HG03060 (cell line): ENCODE measurements around the gene SLC25A44.

ENCODE experiments used
- ATAC-seq: cut with Tn5 transposase; IDR thresholded peaks from one replicate; pipeline ENCODE4 v1.9.1; 2021; ENCODE audit warnings: low read depth, moderate number of reproducible peaks; ENCODE audit not compliant: unreplicated experiment

Gene SLC25A44

DNA sequence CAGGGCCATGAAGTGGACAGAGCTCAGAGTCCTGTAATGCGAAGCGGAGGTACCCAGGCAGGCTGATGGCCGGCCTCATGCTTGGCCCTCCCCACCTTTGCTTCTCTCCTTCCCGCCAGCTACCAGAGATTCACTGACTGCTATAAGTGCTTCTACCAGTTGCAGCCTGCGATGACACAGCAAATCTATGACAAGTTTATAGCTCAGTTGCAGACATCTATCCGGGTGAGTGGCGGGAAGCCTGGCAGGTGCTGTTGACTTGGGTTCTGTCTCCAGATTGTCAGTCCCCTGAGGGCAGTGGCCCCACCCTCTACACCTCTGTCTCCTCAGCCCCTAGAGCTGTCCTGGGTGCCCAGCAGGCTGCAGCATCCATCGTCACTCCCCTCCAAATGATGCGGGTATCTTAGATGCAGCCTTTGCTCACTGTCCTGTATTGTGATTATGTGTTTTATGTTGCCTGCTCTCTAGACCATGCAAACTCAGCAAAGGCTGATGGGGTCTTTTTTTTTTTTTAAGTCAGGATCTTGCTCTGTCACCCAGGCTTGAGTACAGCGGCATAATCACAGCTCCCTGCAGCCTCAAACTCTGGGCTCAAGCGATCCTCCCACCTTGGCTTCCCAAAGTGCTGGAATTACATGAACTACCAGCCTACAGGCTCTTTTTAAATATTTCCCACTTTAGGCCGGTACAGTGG lies 38.4 kb downstream of the SLC25A44 start:
- ATAC-seq = no peak

DNA sequence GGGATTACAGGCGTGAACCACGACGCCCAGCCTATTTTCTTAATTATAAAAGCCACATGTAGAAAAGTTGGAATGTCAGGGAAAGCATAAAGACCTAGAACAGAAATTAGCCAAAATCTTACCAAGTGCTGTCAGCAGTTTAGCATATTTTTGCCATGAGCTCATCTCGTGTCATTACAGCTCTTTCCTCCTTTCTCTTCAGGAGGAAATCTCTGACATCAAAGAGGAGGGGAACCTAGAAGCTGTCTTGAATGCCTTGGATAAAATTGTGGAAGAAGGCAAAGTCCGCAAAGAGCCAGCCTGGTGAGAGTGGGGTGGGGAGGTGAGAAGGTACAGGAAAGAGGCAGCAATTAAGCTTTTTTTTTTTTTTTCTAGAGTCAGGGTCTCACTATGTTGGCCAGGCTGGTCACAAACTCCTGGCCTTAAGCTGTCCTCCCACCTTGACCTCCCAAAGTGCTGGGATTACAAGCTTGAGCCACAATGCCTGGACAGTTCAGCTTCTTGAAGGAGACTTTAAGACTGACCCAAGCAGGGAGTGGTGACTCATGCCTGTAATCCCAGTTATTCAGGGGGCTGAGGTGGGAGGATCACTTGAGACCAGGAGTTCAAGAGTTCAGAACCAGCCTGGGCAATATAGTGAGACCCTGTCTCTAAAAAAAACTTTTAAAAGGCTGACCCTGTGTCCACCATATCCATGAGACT lies 39.7 kb downstream of the SLC25A44 start:
- no peak for ATAC-seq

DNA sequence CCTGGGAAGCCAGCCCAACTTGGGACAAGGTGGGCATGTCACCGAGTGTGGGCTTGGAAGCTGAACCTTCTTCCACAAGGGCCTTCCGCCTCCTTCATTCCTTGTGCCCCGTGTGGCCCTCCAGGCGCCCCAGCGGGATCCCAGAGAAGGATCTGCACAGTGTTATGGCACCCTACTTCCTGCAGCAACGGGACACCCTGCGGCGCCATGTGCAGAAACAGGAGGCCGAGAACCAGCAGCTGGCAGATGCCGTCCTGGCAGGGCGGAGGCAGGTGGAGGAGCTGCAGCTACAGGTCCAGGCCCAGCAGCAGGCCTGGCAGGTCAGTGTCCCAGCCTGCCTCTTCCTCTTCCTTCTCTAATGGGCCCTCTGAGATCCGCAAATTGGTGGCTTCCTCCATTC lies 42.3 kb downstream of the SLC25A44 start:
- ATAC-seq = no peak

DNA sequence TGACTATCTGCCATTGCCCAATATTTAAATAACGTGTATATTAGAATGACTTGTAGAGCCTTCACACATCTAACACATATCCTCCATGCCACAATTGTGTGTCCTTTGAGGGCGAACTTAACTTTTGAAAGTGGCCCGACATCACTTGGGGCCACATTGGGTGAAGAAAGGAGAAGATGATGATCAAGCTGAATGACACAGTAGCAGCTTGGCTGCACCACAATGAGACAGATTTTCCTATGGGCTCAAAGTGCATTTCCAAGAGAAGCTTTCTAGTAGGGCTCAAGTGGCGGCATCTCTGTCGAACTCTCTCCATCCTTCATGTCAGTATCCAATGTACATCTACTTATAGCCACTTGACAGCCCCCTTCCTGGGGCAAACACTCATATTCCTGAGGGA lies 44.3 kb downstream of the SLC25A44 start:
- no peak for ATAC-seq

DNA sequence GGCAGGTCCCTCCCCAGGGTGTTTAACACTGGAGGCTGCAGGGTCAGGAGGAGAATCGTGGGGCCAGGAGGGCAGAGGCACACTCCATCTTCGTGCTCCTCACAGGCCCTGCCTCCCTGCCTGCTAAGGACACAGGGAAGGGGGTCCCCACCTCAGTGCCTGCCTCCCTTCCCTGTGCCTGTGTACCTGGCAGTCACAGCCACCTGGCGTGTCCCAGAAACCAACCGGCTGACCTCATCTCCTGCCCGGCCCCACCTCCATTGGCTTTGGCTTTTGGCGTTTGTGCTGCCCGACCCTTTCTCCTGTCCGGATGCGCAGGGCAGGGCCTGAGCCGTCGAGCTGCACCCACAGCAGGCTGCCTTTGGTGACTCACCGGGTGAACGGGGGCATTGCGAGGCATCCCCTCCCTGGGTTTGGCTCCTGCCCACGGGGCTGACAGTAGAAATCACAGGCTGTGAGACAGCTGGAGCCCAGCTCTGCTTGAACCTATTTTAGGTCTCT lies 47.5 kb downstream of the SLC25A44 start:
- ATAC-seq = no peak

DNA sequence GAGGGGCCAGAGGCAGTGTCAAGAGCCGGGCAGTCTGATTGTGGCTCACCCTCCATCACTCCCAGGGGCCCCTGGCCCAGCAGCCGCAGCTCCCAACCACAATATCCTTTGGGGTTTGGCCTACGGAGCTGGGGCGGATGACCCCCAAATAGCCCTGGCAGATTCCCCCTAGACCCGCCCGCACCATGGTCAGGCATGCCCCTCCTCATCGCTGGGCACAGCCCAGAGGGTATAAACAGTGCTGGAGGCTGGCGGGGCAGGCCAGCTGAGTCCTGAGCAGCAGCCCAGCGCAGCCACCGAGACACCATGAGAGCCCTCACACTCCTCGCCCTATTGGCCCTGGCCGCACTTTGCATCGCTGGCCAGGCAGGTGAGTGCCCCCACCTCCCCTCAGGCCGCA lies 48.0 kb downstream of the SLC25A44 start, which contains the start of gene BGLAP:
Gene BGLAP (plus strand): TSS at position 259 of the 400 bp plus-strand sequence. CDS start 48 bp downstream, at position 307.
- ATAC-seq = no peak

DNA sequence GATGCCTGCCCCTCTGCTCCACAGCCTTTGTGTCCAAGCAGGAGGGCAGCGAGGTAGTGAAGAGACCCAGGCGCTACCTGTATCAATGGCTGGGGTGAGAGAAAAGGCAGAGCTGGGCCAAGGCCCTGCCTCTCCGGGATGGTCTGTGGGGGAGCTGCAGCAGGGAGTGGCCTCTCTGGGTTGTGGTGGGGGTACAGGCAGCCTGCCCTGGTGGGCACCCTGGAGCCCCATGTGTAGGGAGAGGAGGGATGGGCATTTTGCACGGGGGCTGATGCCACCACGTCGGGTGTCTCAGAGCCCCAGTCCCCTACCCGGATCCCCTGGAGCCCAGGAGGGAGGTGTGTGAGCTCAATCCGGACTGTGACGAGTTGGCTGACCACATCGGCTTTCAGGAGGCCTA lies 48.8 kb downstream of the SLC25A44 start:
- ATAC-seq = no peak

DNA sequence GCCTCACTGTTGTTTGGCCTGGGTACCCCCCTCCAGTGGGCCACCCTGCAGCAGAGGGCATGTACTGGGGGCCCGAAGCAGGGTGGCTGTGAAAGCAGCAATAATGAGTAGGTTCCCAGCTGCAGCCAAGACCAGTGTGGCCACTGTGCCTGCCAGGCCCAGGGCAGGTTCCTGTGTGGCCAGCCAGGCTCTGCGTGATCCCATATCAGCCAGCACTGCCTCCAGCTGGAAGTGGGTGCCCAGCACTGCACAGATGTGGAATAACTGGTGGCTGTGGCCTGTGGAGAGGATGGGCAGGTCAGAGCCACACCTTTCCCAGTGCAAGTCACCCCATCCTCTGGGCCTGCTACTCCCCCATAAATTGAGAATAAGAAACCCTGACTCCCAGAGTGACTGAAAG lies 50.2 kb downstream of the SLC25A44 start:
- ATAC-seq = no peak

DNA sequence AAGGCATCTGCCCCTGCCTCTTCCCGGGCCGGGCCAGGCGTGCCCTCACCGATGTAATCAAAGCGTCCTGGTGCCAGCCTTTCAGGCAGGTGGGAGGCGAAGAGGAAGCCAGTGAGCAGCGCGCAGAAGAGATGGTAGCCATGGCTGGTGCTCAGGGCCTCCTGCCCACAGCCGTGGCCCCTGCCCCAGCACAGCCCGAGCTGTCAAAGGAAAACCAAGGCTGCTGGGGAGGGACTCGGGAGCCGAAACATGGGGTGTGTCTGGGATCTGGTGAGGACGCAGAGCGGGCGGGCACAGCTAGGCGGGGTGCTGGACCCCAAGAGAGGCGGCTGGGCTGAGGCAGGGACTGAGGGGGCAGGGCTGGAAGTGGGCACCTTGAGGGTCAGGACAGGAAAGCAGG lies 50.8 kb downstream of the SLC25A44 start:
- ATAC-seq = no peak

DNA sequence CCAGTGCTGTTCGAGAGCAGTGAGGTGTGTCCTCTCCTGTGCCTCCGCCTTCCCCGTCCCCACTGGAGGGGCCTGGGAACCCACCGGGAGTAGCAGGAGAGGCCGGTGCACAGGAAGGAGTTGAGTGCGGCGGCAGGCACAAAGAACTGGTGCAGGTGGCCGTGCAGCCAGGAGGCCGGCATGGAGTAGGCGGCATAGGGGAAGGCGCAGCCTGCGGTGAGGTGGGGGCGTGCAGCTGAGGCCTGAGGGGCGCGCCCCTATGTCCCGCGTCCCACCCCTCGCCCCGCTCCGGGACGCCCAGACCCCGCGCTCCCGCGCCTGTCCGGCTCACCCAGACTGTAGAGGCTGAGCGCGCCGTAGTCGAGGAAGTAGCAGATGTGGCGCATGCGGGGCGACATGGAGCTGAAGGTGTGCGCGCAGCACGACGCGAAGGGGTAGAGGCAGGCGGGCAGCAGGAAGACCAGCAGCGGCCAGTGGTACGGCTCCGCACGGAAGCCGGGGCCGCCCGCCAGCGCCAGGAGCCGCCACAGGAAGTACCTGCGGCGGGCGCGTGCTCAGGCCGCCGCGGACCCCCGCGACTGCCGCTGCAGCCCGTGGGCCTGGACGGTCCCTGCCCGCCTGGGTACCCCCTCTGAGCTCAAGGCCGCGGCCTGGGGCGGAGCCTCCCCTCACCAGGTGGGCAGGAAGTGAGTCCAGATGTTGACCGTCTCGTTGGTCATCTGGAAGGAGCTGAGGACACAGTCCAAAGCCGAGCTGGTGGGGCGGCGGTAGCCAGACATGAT lies 51.7 kb downstream of the SLC25A44 start:
- ATAC-seq = no peak

DNA sequence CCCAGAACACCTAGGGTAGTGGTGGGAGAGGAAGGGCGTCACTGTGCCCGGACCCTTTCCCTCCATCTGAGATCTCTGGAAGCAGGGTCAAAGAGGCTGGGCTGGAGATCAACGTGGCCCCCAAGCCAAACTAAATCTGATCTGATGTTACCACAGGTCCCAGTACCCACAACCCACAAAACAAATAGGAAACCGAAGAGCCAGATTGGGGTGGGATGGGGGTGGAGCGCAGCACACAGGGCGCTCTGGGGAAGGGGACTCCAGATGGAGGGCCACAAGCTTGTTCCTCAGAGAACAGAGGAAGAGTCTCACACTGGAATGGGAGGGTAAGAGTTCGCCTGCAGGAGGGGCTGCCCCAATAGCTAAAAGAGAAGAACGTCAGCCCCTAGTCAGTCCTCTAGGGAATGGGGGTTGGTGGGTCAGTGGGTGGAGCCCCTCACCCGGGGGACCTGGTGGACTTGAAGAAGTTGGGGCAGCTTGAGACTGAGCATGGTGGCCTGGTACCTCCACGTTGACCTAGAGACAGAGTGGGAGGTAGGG lies 52.4 kb downstream of the SLC25A44 start:
- no peak for ATAC-seq

DNA sequence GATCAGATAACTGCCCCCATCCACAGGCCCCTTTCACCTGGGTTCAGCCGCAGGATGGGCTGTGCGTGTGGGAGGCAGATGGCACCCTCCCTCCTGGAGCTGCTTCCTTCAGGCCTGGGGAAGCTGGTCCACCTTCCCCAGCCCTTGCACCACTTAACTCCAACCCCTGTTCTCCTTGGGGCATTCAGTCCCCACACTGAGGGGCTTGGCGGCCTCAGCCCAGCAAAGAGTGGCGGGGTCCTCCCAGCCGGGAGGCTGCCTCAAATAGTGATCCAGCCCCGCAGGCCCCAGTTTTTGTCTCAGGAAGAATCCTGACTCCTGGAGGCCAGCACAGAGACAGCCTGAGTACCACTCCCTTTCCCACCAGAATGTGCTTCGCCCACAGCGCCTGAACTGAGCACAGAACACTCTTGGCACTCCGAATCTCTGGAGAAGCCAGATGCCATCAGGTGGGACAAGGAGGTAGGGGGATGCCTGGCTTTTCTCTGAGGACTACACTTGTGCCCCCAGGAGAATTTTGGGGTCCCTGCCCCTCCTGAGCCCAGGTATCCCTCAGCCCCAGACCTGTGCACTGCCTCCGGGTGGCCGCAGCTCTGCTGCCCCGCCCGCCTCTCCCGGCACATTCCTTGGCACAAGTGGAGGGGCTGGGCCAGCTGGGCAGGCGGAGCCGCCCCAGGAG lies 53.0 kb downstream of the SLC25A44 start:
- no peak for ATAC-seq

DNA sequence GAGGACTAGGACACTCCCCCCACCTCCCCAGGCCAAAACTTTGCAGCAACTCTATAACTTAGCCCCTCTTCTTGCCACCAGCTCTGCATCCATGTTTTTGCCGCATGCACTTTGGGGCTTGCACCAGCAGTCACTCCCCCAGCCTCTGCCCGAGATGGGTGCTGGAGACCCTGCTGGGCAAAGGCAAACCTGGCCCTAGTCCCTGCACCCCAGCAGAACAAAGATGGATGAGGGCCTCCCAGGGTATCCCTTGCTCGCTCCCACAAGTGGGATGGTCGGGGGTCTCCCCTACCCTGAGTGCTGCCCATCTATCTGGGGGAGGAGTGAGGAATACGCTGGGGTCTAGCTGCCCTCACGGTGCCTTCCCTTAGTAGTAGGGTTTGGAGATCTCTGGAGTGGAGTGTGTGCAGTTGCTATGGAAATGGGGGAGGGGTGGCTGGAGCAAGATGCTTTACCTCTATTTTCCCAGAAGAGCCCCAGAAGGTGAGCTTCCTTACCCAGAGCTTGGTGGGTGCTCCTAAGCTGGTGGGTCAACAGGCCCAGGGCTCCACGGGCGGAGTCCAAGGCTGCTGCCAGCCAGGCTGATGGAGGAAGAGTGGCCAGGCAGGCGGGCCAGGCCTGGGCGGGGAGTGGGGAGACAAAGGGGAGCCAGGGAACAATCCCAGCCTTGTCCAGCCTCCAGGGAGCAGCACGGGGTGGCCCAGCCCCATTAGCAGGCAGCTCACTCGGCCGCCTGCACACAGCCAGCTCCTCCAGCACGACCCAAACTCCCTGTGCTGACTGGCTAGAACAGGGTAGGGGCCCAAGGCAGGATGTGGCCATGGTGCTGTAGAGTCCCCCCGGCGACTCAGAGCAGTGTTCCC lies 53.8 kb downstream of the SLC25A44 start, which contains the start of gene PAQR6:
Gene PAQR6 (minus strand): TSS at position 597 of the 863 bp plus-strand sequence. CDS start 1,325 bp downstream, outside the sequence.
- ATAC-seq = no peak

DNA sequence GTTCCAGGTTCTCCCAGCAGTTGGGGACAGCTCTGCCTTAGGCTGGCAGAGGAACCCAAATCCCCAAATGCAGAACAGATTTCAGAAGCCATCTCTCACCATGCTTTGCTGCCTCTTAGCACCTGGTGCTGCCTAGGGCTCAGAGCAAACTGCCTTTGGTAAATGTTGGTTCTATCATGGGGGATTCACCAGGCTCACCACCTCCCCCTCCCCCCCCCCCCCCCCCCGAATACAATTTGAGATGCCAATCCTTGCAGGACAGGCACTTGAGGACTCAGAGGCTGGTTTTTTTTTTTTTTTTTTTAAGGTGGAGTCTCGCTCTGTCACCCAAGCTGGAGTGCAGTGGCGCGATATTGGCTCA lies 54.4 kb downstream of the SLC25A44 start:
- ATAC-seq = no peak

DNA sequence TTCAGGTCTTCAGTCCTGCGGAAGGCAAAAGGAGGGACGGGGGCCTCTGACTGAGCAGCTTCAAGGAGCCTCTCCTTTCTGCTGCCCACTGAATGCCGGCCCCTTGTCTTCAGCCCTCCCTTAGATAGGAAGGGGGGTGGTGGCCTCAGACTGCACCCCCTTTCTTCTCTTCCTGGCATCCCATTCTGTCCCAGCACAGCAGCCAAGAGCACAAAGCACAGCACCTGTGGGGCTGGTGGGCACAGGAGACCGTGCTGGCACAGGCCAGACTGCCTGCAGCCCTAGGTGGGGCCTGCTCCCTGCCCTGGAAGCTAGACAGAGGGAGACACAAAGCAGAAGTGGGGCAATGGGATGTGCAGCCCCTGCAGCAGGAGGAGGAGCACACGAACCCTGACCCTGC lies 55.7 kb downstream of the SLC25A44 start:
- no peak for ATAC-seq

DNA sequence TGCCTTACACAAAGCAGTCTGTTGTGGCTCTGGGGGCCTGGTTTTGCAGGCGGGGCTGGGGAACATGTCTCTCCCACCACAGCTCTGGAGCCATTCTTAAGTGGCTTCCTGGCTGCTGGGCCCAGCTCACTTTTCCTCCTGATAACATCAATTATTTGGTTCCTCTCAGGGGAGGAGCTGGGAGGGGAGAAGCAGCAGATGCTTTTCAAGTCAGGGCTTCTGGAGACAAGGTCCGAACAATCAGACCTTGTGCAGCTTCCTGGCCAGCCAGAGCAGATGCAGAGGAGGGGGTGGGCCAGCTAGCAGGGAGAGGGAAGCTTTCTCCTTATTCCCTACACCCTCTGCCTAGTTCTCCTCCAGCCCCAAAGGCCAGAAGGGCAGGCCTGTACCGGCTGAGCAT lies 57.6 kb downstream of the SLC25A44 start:
- no peak for ATAC-seq

DNA sequence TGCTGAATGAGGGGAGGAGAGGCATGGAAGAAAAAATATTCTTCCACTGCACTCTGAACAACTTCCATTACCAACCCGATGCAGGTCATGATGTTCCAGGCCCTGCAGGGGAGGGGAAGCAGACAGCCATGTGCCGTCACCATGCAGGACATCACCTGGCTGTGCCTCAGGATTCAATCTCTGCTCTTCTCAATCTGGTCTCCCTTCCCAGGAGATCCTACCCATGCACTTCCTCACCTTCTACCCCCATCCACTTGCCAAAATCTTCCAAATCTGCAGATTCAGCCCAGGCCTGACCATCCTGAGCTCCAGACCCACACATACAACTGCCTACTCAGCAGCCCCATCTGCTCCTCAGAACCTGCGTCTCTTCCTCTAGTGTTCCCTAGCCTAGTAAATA lies 59.7 kb downstream of the SLC25A44 start:
- no peak for ATAC-seq

DNA sequence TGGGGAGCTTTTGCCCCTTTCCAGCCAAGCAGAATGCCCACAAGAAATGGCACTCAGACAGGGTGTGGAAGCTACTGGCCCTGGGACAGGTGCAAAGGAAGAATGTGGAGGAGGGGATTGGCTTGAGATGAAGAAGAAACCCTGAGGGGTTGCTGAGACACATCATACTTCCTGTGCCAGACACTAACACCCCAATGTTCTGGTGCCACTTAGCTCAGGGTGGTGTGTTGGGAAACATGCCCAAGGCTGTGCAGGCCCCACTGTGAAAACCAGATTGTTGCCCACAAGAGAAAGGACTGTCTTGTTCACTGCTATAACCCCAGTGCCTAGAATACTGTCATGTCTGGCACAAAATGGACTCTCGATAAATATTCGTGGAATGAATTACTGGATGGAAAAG lies 63.8 kb downstream of the SLC25A44 start:
- ATAC-seq = no peak

DNA sequence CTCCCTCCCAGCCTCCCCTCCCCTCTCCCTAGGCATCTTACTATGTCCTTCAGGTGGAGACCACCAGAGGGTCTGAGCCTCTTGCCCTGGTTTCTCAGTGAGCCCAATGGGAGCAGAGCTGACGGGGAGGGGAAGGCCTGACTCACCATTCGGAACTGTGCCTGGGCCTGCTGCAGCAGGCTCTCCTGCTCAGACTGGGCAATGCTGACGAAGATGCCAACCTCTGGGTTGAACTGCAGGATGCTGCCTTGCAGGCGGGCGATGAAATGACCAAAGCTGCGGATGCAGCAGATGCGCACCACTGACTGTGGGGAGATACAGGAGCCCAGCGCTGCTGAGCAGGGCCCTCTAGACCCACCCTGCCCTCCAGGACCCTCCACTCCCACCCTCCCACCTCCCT lies 65.0 kb downstream of the SLC25A44 start:
- no peak for ATAC-seq
